ENCODE results near the gene WWOX.
A peak's percentile ranks its signal among the peaks of the same experiment; 100 is the strongest.

Gene WWOX

GRCh38 chr16:79003026-79003609 is 903.7 kb downstream of the WWOX start:
- no peak overlapping the region for H3K4me3 ChIP-seq (ENCODE audit: low read length)
- no peak for DNase-seq (ENCODE audit: low read depth)
- no peak for TF ChIP-seq CTCF (IDR thresholded peaks at IDR 0.05; ENCODE audit: insufficient read depth, low read depth, low read length, missing control alignments)

GRCh38 chr16:79004309-79004708 is 904.9 kb downstream of the WWOX start:
- TF ChIP-seq CTCF (IDR thresholded peaks at IDR 0.05; ENCODE audit: insufficient read depth, low read depth, low read length, missing control alignments): no peak
- no peak overlapping the region for H3K4me3 ChIP-seq (ENCODE audit: low read length)
- DNase-seq (ENCODE audit: low read depth): no peak

- H3K4me3 ChIP-seq (ENCODE audit: low read length): no peak overlapping the region
- TF ChIP-seq CTCF (IDR thresholded peaks at IDR 0.05; ENCODE audit: insufficient read depth, low read depth, low read length, missing control alignments): no peak
- no peak for DNase-seq (ENCODE audit: low read depth)
These were observed 905.6 kb downstream of the WWOX start for GRCh38 chr16:79005096-79005495.

- no peak overlapping the region for H3K4me3 ChIP-seq (ENCODE audit: low read length)
- DNase-seq (ENCODE audit: low read depth): no peak
- no peak for TF ChIP-seq CTCF (IDR thresholded peaks at IDR 0.05; ENCODE audit: insufficient read depth, low read depth, low read length, missing control alignments)
These were observed 906.8 kb downstream of the WWOX start for GRCh38 chr16:79006206-79006605.

- H3K4me3 ChIP-seq (ENCODE audit: low read length): no peak overlapping the region
- DNase-seq (ENCODE audit: low read depth): no peak
- no peak for TF ChIP-seq CTCF (IDR thresholded peaks at IDR 0.05; ENCODE audit: insufficient read depth, low read depth, low read length, missing control alignments)
These were observed 907.3 kb downstream of the WWOX start for GRCh38 chr16:79006765-79007164.

- DNase-seq (ENCODE audit: low read depth): peak; percentile 57
- no peak overlapping the region for H3K4me3 ChIP-seq (ENCODE audit: low read length)
- TF ChIP-seq CTCF (IDR thresholded peaks at IDR 0.05; ENCODE audit: insufficient read depth, low read depth, low read length, missing control alignments): no peak
These were observed 908.2 kb downstream of the WWOX start for GRCh38 chr16:79007614-79008013.

Measured in epithelial cell of esophagus (primary cell).